ENCODE data around the gene ANKS1A. TPM values are rescaled to one million over a fixed set of nuclear protein-coding genes. Genes with fewer than 3 reads are reported as not detected.
"Not testable (repeated sequence)": the region's sequence is repeated elsewhere in the genome, so short reads cannot be mapped to it uniquely, and the experiment has no call there.

ANKS1A gene
- polyA plus RNA-seq, 1 donor: 64.0 TPM

DNA sequence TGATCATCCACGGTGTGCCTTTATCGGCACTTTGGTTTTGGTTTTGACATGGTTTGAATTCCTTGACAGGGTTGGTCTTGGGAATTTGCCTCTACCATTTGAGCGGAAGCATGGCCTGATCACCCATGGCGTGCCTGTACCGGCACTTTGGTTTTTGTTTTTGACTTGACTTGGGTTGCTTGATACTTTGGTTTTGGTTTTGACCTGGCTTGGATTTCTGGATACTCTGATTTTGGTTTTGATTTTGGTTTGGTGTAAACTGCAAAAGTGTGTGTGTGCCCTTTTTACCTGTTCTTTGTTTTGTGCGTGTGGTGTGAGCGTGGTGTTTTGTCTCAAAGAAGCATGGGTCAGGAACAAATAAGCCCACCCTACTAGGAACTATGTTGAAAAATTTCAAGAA is 110.1 kb downstream of the ANKS1A start:
- not testable (repeated sequence) for DNase-seq

DNA sequence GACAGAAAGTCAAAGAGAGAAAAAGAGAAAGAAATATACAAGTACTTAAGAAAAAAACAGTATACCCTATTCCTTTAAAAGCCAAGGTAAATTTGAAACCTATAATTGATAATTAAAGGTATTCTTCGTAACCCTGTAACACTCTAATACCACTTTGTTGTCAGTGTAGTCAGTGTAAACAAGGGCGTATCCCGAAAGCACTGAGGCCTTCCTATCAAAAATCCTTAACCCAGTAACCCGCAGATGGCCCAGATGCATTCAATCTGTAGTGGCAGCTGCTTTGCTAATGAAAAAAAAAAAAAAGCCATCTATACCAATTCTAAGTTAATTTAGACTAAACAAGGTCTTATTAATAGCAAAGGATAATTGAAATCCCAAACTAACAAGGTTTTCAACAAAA is 110.9 kb downstream of the ANKS1A start:
- not testable (repeated sequence) for DNase-seq

DNA sequence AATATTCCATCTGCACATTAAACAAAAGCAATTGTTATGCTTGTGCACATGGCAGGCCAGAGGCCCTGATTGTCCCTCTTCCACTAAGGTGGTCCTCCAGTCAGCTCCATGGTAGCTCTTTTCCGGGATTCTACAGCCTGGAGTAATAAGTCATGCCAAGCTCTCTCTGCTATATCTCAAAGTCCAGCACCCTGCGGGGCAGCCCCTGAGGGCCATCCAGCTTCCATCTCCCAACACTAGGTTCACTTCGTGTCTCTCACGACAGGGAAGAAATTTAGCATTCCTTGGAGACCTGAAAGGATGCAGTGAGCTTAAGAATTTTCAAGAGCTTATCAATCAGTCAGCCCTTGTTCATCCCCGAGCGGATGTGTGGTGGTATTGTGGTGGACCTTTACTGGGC is 112.3 kb downstream of the ANKS1A start:
- DNase-seq: not testable (repeated sequence)

DNA sequence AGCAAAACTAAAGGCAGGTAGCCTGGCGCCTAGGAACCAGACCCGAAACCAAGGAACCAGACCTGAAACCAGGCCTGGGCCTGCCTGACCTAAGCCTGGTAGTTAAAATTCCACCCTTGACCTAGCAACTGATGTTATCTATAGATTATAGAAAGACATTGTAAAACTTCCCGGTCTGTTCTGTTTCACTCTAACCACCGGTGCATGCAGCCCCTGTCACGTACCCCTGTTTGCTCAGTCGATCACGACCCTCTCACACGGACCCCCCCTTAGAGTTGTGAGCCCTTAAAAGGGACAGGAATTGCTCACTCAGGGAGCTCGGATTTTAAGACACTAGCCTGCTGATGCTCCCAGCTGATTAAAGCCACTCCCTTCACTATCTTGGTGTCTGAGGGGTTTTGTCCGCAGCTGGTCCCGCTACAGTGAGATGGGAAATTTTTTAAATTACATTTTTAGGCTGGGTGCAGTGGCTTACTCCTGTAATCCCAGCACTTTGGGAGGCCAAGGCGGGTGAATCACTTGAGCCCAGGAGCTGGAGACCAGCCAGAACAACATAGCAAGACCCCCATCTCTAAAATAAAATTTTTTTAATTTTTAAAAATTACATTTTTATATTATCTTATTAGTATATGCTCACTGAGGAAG is 115.0 kb downstream of the ANKS1A start:
- DNase-seq: not testable (repeated sequence)

DNA sequence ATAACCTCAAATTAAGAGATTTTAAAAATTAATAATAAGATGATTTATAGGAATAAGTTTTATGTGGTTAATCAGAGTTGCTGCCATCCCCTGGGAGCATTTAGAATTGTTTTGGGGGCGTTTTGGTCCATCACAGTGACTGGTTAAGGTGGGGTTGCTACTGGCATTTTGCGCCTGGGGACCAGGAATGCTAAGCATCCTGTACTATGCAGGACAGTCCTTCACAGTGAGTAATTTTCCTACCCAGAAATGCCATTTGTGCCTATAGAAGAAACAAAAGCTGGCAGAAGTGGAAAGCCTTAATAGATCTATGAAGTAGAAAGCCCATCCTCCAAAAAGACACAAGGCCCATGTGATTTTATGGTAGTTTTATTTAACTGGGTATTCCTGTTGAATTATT is 118.0 kb downstream of the ANKS1A start:
- no peak for DNase-seq

DNA sequence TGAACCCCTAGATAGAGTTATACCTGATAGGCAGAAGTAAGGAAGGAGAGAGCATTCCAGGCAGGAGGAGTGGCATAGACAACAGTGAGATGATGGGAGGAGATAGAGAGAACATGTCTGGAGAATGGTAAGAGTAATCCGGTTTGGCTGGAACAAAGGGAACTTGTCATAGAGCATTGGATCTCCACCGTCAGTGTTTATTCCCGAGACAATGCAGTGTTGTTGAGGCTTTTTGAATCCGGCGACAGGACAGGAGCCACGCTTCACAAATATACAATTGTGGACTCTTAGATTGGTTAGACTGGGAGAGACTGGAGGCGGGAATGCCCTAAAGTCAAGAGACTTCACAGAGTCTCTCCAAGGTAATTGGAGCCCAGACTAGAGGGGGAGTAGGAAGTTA is 119.8 kb downstream of the ANKS1A start:
- no peak for DNase-seq

DNA sequence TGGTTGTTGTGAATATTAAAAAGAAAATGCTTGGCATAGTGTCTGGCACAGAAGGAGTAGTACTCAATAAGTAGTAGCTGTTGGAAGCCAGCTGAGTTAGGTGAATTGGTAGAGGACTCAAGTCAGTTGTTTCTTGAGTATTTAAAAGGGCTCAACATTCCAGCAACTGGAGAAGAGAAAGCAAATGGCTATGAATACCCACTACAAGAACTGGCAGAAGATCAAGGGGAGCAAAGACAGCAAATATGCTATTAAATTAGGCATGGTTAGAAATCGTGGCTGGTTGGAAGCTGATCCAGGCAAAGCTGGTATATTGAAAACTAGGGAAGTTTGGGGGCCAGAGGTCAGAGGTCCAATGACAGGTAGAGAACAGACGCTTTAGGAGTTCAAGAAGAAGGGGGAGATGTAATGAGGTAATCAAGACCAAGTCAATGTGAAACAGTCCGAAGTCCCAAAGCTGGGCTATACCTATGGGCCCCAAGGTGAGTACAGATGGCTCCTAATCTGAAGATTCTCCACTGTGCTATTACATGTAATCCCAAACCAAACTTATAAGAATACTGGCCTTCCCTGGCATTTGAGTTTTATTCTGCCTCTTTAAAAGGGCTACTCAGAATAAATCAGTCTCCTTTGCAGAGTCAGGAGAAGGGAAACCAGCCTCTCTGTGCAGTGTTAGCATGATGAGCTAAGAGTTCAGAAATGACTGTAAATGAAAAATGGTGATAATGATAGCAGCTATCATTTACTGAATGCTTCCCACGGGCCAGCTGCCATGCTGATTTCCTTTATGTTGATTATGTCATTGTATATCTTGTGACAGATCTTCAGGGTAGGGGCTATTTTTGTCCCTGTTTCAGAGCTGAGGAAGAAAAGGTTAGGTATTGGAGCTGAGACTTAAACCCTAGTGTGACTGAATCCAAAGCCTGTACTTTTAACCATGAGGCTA is 122.3 kb downstream of the ANKS1A start:
- no peak for DNase-seq

DNA sequence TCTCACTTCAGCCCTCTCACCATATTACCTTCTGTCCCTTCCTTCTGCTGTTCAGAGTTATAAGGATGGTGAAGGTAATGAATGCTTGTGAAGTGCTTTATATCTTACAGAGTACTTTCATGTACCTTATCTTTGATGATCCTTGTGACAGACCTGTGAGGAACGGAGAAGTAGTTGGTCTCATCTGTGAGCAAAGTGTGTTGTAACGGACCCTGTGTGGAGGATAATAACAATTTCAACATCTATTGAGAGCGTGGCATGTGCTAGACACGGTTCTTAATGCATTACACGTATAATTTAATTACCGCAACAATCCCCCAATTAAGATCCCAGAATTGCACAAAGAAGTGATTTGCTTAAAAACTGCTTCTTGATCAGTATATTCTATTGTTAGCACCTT is 124.6 kb downstream of the ANKS1A start:
- DNase-seq: no peak

DNA sequence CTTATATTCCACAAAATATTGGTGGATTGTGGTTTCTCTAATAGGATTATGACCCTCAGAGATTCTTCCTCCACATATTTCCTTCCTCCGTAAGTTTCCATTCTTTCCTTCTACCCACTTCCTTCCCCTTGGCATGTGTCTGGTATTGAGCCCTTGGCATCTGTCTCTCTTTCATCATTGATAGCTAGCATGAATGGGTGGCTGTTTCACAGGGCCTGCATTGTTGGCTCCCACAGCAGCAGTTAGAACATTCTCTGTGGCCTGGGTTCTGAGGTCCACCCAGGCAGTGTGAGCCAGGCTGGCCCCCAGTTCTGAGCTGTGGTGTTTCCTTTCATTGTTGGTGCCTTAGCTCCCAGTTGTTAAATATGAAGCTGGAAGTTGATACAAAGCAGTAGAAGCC is 125.3 kb downstream of the ANKS1A start:
- DNase-seq: no peak

DNA sequence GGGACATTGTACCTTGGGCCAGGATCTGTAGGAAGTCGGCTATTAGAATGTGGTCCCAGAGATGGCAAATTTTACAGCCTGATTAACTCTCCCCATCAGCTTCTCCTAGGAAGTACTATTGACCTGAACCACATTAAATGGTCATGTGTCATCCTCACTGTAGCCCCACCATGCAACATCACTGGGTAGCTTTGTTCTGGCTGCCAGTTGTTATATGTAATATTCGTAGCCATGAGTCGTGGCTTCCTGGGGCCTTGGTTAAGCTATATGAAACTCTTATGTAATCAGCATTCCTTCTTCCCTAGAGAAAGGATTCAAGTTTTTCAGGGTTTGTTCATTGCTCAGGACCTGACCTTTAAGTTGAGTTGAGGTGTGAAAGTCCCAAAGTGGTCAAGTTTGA is 125.7 kb downstream of the ANKS1A start:
- no peak for DNase-seq

DNA sequence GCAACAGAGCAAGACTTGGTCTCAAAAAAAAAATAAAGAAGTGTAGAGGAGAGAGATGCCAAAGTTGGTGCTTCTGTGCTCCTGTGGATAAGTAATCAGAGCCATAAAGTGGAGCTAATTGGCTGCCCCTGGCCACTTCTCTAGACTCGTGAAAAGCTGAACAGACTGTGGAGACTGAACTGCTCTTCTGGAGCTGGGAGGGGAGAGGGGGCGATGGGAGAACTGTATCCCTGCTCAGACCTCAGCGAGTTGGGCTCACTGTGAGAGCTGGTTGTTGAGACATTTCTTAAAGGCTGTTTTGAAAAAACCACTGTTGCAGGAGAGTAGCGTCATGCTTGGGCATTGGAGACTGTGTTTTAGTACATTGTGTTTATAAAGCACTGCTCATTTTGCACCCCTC is 126.4 kb downstream of the ANKS1A start:
- DNase-seq: no peak

DNA sequence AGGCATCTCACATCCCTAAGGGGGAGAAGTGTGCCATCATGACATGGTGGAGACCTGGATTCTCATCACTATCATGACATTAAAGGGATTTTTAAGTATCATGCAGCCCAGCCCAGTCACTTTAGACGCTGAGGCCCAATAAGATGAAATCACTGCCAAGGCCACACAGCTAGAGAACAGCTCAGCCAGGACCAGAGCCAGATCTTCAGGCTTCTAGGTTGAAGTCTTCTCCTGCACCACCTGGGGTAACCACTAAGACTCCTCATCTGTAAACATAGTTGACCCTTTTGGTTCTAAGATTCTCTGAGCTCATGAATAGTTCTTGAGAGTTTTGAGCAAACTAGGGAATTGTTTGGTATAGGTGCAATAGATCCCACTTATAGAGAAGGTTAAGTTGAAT is 126.9 kb downstream of the ANKS1A start:
- DNase-seq: no peak

DNA sequence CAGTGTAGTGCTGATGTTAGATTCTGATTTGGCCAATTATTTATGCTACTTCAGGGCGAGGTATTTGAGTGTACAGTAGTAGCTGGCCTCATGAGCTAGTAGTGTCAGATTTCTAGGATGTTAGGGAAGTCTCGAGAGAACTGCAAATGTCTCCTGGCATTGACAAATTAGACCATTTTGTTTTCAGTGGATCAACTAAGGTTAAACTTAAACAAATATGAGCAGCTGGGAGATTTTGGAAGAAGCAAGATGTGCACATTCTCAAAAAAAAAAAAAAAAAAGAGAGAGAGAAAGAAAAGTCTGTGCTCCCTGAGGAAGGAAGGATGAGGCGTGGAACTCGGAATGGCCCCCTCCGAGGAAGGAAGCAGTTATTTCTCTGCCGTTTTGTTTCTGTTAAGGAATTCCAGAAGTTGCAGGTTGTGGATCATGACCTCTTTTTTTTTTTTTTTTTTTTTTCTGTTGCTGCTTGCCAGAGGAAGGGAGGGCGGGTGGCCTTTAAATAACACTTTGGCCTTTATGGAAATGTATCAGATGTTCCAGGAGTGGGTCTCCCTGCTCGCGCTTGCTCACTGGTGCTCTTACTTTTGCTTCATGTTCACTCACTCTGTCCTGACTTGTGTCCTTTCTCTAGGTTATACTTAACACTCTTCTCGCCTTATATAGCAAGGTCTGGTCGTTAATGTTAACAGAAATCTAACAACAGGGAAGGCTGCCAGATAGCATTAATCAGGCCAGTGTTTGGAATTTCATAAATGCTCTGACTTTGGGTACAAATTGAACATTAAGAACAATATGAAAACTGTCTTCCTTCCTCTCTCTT is 127.7 kb downstream of the ANKS1A start:
- DNase-seq: peak; percentile 72

DNA sequence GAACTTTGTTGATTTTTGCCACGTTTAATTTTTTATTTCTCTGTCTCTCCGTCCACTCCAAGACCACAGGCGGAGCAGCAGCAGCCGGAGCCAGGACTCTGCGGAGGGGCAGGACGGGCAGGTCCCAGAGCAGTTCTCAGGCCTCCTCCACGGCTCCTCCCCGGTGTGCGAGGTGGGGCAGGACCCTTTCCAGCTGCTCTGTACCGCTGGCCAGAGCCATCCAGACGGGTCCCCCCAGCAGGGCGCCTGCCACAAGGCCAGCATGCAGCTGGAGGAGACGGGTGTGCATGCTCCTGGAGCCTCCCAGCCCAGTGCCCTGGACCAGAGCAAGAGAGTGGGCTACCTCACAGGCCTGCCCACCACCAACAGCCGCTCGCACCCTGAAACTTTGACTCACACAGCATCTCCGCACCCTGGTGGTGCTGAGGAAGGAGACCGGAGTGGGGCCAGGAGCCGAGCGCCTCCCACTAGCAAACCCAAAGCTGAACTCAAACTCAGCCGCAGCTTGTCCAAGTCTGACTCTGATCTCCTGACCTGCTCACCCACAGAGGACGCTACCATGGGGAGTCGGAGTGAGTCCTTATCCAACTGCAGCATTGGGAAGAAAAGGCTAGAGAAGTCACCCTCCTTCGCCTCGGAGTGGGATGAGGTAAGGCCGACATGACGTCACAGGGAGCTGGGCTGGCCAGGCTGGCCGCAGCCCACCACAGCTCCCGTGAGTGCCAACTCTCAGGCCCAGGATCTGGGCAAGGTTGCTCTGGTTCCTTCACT is 128.5 kb downstream of the ANKS1A start:
- DNase-seq: peak; percentile 56

DNA sequence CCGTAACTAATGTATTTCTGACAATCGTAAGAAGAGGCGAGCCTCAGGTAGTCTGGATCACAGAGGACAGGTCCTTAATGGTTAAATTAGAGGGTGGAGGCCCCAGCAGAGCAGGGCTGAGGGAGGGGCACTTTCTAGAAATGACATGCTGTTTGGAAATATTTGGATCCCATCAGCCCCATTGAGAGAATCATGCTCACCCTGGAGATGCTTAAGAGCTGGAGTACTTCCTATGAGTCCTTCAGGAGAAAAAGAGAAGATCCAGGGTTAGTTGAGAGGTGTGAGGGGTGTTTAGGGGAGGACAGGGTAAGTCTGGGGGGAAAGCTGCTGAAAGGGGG is 129.1 kb downstream of the ANKS1A start:
- no peak for DNase-seq

DNA sequence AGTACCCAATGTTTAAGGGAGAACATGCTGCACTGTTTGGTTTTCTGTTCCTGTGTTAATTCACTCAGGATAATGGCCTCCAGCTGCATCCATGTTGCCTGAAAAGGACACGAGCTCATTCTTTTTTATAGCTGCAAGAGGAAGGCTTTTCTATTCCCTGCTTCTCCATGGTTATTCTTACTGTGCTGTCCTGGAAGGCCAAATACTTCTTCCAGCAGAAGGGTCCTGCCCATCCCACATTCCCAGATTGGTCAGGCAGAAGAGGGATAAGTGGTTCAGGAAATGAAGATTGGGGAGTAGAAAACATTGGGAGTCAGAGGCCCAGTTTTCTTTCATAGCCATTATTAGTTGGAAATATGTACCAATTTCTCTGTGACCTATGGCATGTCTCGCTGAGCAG is 129.7 kb downstream of the ANKS1A start:
- DNase-seq: no peak

DNA sequence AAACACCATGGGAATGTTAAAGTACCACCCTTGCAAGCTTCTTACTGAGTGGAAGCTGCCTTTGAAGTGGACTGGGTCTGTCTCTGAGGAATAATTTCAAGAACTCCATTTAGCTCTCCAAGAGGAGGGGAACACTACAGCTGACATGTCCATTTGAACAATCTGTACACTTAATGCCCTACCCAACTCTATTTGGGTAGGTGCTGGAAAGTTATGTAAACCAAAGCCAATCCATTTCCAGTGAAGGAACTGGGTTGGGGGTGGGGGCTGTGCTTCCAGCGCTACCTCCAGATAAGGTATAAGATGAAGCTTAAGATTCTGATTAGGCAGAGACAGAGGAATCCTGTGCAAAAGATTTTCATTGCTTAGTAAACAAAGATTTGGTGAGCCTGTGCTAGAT is 130.1 kb downstream of the ANKS1A start:
- DNase-seq: no peak

DNA sequence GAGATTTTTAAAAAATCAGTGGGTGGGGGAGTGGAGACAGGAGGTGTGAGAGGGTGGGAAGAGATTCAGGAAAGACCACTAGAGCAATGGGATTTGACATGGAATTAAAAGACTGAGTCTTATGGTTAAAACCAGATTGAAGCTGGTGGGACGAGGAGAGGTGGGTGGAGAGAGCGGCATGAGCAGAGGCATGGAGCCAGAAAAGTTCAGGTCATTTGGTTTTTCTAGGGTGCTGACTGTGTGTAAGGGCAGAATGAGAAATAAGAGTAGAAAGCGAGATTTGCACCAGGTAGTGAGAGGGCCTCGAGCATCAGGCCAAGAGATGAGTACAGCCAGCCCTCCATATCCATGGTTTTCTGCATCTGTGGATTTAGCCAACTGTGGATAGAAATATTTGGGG is 130.8 kb downstream of the ANKS1A start:
- no peak for DNase-seq

DNA sequence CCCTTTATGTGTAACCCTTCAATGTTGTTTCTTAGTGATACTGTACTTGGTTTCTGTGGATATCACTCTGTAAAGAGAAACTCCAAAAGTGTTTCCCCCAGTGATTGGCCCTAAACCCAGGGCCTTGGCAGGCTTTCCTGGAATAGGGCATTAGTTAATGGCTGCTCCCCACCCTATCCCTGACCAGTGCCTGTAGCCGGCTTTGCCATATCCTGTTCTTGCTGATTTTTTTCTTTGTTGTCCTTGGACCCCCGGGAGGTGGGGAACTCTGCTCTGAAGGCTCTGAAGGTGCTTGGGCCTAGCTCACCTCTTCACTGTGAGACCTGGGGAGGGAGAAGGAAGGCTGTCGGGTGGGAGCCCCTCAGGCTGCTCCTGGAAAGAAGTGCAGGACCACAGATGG is 131.9 kb downstream of the ANKS1A start:
- no peak for DNase-seq

DNA sequence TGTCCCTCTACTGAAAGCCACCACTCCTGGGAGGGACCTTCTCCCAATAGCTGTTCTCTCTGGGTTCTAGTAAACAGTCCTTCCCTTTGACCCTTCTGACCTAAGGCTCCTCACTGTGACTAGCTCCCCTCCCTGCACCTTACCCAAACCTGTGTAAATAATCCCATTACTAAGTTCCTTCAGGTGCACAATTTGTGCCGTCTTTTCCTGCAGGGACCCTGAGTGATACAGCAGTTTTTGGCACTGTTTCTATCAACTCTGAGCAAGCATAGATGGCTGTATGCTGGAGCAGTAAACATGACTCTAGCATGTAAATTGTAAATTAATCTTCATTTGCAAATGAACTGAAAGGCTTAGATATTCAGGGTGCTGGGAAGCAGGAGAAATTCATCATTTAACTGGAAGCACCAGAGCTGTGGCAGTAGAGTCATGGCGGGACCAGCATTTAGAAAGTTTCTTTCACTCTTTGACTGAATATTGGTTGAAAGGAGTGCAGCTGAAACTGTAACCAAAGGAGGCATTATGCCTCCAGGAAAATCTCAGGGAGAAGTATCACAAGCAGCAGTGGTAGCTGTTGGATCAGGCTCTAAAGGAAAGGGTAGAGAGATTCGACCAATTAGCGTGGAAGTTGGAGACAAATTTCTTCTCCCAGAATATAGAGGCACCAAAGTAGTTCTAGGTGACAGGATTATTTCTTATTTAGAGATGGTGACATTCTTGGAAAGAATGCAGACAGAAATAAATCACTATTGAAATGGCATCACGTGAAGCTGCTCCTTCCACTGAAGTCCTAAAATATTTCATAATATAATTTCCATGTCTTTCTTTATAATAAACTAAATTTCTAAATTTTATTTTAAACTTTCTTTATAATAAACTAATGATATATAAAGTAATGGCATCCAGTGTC is 134.3 kb downstream of the ANKS1A start:
- DNase-seq: no peak

DNA sequence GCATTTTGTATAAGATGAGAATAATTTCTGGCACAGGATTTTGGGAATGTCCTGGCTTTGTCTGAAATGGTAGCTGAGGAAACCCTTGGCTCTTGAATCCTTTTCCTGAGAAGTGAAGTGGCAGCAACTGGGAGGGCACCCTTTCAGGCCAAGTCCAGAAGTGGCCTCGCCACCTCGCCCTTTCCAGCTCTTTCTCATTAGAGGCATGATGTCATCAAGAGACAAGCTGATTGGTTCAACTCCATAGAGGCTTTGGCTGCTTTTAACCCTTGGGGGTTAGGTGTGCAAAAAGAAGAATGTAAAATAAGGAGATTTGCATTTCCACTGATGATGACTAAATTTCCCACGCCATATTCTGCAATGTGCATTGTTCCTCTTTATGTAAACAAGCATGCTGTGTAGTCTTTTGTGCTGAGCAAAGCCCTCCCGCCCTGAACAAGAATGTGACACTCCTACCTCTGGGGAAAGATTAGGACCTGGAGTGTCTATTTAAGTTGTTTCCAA is 135.5 kb downstream of the ANKS1A start:
- DNase-seq: no peak
